Right lobe of liver (tissue), 4 donors: Measurements from ENCODE around the gene SBF2.

Experiments used
- CTCF ChIP-seq, 4 donors: fragments of 200-600 bp in 3 of 4; fragments of 450-650 bp in 1 of 4; IDR thresholded peaks; one replicate each; pipeline versions ENCODE4 v1.5.1 to v1.8.0; 2016 to 2022; ENCODE audit warnings: antibody characterized with exemption in 4 of 4, mild to moderate bottlenecking in 2 of 4
- POLR2A ChIP-seq: fragments of 450-650 bp; IDR thresholded peaks from one replicate; pipeline ENCODE4 v1.6.1; 2017; ENCODE audit warnings: antibody characterized with exemption, mild to moderate bottlenecking
- donor health status: DM: no; HTN: no; CAD: no.
- donor health status: DM: no; HTN: no; CAD: no.
- donor health status: DM: no; HTN: yes; CAD: no.

GRCh38 chr11:9803685-9804418 is 490.2 kb downstream of the SBF2 start:
- TF ChIP-seq CTCF (IDR thresholded peaks at IDR 0.05) (no peak), POLR2A (no peak)
